ENCODE measurements around the gene SPTLC3. TPM values are rescaled to one million over a fixed set of nuclear protein-coding genes. Genes with fewer than 3 reads are reported as not detected.

The SPTLC3 gene
- total and polyA plus RNA-seq, 4 donors: 1.4 to 12.1 (median 2.9) TPM

DNA sequence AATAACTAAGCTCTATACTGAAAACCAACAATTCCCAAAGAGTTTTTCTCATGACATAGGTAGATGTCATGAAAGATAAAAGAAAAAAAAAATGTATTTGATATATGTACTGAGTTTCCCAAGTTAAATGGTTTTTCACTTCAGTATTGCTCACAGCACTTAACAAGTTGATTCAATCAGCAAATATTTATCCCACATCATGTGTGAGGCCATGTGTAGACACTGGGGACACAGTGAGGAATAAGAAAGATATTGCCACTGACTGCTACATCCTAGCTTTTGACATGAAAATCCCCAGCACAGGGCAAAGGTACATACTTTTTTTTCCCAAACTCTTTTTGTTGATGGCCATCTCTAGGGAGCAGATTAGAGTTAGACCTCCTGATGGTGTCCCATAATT lies 25.3 kb downstream of the SPTLC3 start:
- ATAC-seq (ENCODE audit: low FRiP score) (no peak), DNase-seq (no peak)
- no peaks in the 10 kb centered on the region for H3K36me3 ChIP-seq (ENCODE audit: control insufficient read depth in 1 of 2, insufficient read depth in 2 of 2, low read length in 1 of 2)
- H3K4me3 ChIP-seq (ENCODE audit: low read length in 2 of 2): no peak overlapping the region
- no peaks in the 10 kb centered on the region for H3K4me1 ChIP-seq (ENCODE audit: control insufficient read depth in 1 of 2, insufficient read depth in 2 of 2, low read length in 2 of 2)
- H3K27me3 ChIP-seq (ENCODE audit: control insufficient read depth in 1 of 2, insufficient read depth in 2 of 2, low read length in 1 of 2): no peaks in the 10 kb centered on the region
- H3K27ac ChIP-seq (ENCODE audit: low read depth in 1 of 2, low read length in 2 of 2): no peak overlapping the region
- no peaks in the 10 kb centered on the region for H3K9me3 ChIP-seq (ENCODE audit: control insufficient read depth, low read length)
- intact Hi-C loops (cut with DNase I): no loop called here

DNA sequence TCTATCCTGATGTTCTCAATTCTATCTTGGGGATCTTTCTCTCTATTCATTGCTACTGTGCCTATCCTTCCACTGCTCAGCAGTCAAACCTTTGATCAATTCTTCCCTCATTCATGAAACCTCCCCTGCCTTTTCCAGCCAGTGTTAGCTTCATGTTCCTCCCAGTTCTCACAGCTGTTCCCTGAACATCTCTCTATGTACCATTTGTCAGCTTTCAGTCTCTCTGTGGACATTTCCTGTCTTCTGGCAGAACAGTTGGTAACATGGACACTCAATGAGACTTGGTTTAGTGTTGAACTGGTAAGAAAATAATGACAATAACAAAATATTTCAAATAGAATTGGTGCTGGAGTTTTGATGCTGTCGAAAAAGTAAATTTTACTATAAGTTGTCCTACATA lies 26.2 kb downstream of the SPTLC3 start:
- DNase-seq (no peak), ATAC-seq (ENCODE audit: low FRiP score) (no peak)
- H3K27ac ChIP-seq (ENCODE audit: low read depth in 1 of 2, low read length in 2 of 2): no peak overlapping the region
- no peak overlapping the region for H3K4me3 ChIP-seq (ENCODE audit: low read length in 2 of 2)
- H3K27me3 ChIP-seq (ENCODE audit: control insufficient read depth in 1 of 2, insufficient read depth in 2 of 2, low read length in 1 of 2): no peaks in the 10 kb centered on the region
- no peaks in the 10 kb centered on the region for H3K9me3 ChIP-seq (ENCODE audit: control insufficient read depth, low read length)
- WGBS, 2 donors: 86 to 93% methylated on average over 1 of the region's 1 CpG
- no peaks in the 10 kb centered on the region for H3K36me3 ChIP-seq (ENCODE audit: control insufficient read depth in 1 of 2, insufficient read depth in 2 of 2, low read length in 1 of 2)
- intact Hi-C loops (cut with DNase I): no loop called here
- no peaks in the 10 kb centered on the region for H3K4me1 ChIP-seq (ENCODE audit: control insufficient read depth in 1 of 2, insufficient read depth in 2 of 2, low read length in 2 of 2)

- no peaks in the 10 kb centered on the region for H3K27me3 ChIP-seq (ENCODE audit: control insufficient read depth in 1 of 2, insufficient read depth in 2 of 2, low read length in 1 of 2)
Measured at GRCh38 chr20:13035399-13036152, 26.8 kb downstream of the SPTLC3 start.

DNA sequence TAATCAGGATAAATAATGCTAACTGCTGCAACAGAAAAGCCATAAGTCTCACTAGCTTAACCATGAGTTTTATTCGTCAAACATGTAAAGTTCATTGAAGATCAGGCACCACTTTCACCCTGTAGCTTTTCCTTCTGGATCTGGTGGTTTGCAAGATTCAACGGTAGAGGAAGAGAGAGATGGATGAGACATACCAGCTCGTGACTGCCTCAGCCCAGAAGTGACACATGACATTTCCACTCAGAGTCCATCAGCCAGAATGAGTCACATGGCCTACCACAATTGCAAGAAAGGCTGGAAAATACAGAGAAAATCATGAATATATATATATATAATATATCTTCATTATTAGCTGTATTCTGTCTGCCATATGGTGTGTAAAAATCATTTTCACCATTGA lies 29.0 kb downstream of the SPTLC3 start:
- DNase-seq (no peak), ATAC-seq (ENCODE audit: low FRiP score) (no peak)
- 87 to 89% methylated on average over 3 of the region's 3 CpGs for WGBS, 2 donors
- Histone ChIP-seq H3K27ac (ENCODE audit: low read depth in 1 of 2, low read length in 2 of 2) (no peak overlapping the region), H3K36me3 (ENCODE audit: control insufficient read depth in 1 of 2, insufficient read depth in 2 of 2, low read length in 1 of 2) (no peaks in the 10 kb centered on the region), H3K9me3 (ENCODE audit: control insufficient read depth, low read length) (no peaks in the 10 kb centered on the region), H3K4me1 (ENCODE audit: control insufficient read depth in 1 of 2, insufficient read depth in 2 of 2, low read length in 2 of 2) (no peaks in the 10 kb centered on the region), H3K4me3 (ENCODE audit: low read length in 2 of 2) (no peak overlapping the region), H3K27me3 (ENCODE audit: control insufficient read depth in 1 of 2, insufficient read depth in 2 of 2, low read length in 1 of 2) (no peaks in the 10 kb centered on the region)
- intact Hi-C loops (cut with DNase I): no loop called here

More at GRCh38 chr20:13035399-13036152, 26.8 kb downstream of the SPTLC3 start:
- intact Hi-C loops (cut with DNase I): no loop called here
- ATAC-seq (ENCODE audit: low FRiP score) (no peak), DNase-seq (no peak)
- no peak overlapping the region for H3K27ac ChIP-seq (ENCODE audit: low read depth in 1 of 2, low read length in 2 of 2)
- no peaks in the 10 kb centered on the region for H3K4me1 ChIP-seq (ENCODE audit: control insufficient read depth in 1 of 2, insufficient read depth in 2 of 2, low read length in 2 of 2)
- H3K9me3 ChIP-seq (ENCODE audit: control insufficient read depth, low read length): no peaks in the 10 kb centered on the region
- H3K36me3 ChIP-seq (ENCODE audit: control insufficient read depth in 1 of 2, insufficient read depth in 2 of 2, low read length in 1 of 2): no peaks in the 10 kb centered on the region
- no peak overlapping the region for H3K4me3 ChIP-seq (ENCODE audit: low read length in 2 of 2)
- 66 to 68% methylated on average over 2 of the region's 2 CpGs for WGBS, 2 donors

DNA sequence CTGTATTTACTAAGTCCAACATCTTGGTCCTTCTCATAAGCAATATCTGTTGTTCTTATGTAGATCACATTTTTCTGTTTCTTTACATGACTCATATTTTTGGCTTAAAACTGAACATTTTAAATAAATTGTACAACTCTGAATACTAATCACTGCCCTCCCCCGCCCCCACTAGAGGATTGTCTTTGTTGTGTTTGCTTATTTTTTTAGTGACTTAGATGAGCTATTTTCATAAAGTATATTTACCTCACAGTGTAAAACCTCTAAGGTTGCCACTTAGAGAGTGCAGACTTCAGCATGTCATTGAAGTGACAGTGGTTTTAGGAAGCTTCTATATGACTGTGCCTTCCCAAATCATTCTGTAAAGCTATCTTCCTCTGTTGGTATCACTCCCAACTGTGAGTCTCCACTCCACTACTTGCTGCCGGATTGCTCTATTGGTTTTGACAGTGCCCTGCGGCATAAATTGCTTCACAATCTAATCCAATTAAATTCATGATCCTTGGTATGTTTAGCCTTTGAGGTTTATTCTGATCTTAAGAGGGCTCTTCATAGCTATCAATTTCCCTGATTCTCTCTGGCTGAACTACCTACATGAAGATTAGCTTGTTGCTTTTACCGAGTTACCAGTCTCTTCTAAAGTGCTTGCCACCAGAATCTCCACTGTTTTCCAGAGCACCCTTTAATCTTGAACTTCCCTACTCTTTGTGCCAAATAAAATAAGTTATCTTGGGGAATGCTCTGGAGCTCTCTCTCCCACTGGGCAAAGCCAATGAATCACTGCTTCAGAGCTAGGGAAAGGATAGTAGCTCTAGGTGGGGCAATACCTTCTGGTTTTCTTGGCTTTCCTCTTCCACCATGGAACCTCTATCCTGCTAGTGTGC lies 33.0 kb downstream of the SPTLC3 start:
- DNase-seq: no peak
- intact Hi-C loops (cut with DNase I): no loop called here
- Histone ChIP-seq H3K4me3 (ENCODE audit: low read length in 2 of 2) (no peak overlapping the region), H3K9me3 (ENCODE audit: control insufficient read depth, low read length) (peaks cover 3% of the 10 kb centered on the region), H3K27ac (ENCODE audit: low read depth in 1 of 2, low read length in 2 of 2) (no peak overlapping the region), H3K36me3 (ENCODE audit: control insufficient read depth in 1 of 2, insufficient read depth in 2 of 2, low read length in 1 of 2) (peaks cover 0 to 4% of the 10 kb centered on the region in 2 donors), H3K4me1 (ENCODE audit: control insufficient read depth in 1 of 2, insufficient read depth in 2 of 2, low read length in 2 of 2) (no peaks in the 10 kb centered on the region), H3K27me3 (ENCODE audit: control insufficient read depth in 1 of 2, insufficient read depth in 2 of 2, low read length in 1 of 2) (no peaks in the 10 kb centered on the region)
- no peak for ATAC-seq (ENCODE audit: low FRiP score)
- 71 to 72% methylated on average over 4 of the region's 4 CpGs for WGBS, 2 donors

DNA sequence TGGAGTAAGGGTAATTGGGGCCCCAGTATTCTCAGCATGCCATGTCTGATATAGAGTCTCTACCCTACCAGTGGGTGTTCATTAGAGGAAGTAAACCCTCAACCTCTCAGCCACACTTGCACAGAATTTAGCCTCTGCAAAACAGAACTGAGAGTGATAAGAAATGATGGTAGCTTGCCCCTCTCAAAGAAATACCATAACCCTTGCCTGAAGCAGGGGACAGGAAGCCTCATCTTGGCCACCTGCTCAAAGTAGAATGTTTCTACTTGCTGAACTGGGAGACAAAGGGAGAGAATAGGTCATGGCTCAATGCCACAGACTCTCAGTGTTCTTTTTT lies 33.7 kb downstream of the SPTLC3 start:
- Histone ChIP-seq H3K4me3 (ENCODE audit: low read length in 2 of 2) (no peak overlapping the region), H3K4me1 (ENCODE audit: control insufficient read depth in 1 of 2, insufficient read depth in 2 of 2, low read length in 2 of 2) (no peaks in the 10 kb centered on the region), H3K36me3 (ENCODE audit: control insufficient read depth in 1 of 2, insufficient read depth in 2 of 2, low read length in 1 of 2) (peaks cover 0 to 4% of the 10 kb centered on the region in 2 donors), H3K9me3 (ENCODE audit: control insufficient read depth, low read length) (peaks cover 3% of the 10 kb centered on the region), H3K27me3 (ENCODE audit: control insufficient read depth in 1 of 2, insufficient read depth in 2 of 2, low read length in 1 of 2) (no peaks in the 10 kb centered on the region), H3K27ac (ENCODE audit: low read depth in 1 of 2, low read length in 2 of 2) (no peak overlapping the region)
- ATAC-seq (ENCODE audit: low FRiP score) (no peak), DNase-seq (no peak)
- intact Hi-C loops (cut with DNase I): no loop called here

DNA sequence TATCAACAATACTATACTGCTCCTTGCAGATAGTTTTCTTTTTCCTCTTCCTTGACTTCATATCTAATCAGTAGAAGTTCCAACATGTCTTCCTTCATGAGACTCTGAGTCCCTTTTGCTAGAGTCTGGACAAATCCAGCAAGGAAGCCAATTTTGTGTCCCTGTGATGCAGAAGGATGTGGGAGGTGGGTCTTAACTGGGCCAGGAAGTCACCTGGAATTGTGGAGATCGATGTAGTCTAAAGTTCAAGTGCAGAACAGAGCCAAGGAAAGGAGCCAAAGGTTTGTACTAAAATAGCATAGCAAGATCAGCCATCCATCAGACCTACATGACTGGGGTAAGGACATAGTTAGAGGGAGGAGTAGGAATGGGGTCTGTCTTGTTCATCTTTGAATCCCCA lies 37.6 kb downstream of the SPTLC3 start:
- peaks cover 4 to 6% of the 10 kb centered on the region in 2 donors for H3K36me3 ChIP-seq (ENCODE audit: control insufficient read depth in 1 of 2, insufficient read depth in 2 of 2, low read length in 1 of 2)
- intact Hi-C loops (cut with DNase I): no loop called here
- no peak for ATAC-seq (ENCODE audit: low FRiP score)
- DNase-seq: no peak
- 78 to 80% methylated on average over 1 of the region's 1 CpG for WGBS, 2 donors
- no peaks in the 10 kb centered on the region for H3K27me3 ChIP-seq (ENCODE audit: control insufficient read depth in 1 of 2, insufficient read depth in 2 of 2, low read length in 1 of 2)
- H3K9me3 ChIP-seq (ENCODE audit: control insufficient read depth, low read length): peaks cover 5% of the 10 kb centered on the region
- H3K4me1 ChIP-seq (ENCODE audit: control insufficient read depth in 1 of 2, insufficient read depth in 2 of 2, low read length in 2 of 2): no peaks in the 10 kb centered on the region
- no peak overlapping the region for H3K4me3 ChIP-seq (ENCODE audit: low read length in 2 of 2)
- no peak overlapping the region for H3K27ac ChIP-seq (ENCODE audit: low read depth in 1 of 2, low read length in 2 of 2)

GRCh38 chr20:13054011-13054410 lies 45.2 kb downstream of the SPTLC3 start:
- intact Hi-C loops (cut with DNase I): no loop called here
- no peak for ATAC-seq (ENCODE audit: low FRiP score)
- H3K4me1 ChIP-seq (ENCODE audit: control insufficient read depth in 1 of 2, insufficient read depth in 2 of 2, low read length in 2 of 2): no peaks in the 10 kb centered on the region
- H3K4me3 ChIP-seq (ENCODE audit: low read length in 2 of 2): no peak overlapping the region
- no peak for DNase-seq
- H3K27me3 ChIP-seq (ENCODE audit: control insufficient read depth in 1 of 2, insufficient read depth in 2 of 2, low read length in 1 of 2): no peaks in the 10 kb centered on the region
- no peak overlapping the region for H3K27ac ChIP-seq (ENCODE audit: low read depth in 1 of 2, low read length in 2 of 2)
- 56 to 80% methylated on average over 3 of the region's 3 CpGs for whole genome bisulfite sequencing, 2 donors
- peaks cover 5% of the 10 kb centered on the region for H3K9me3 ChIP-seq (ENCODE audit: control insufficient read depth, low read length)
- H3K36me3 ChIP-seq (ENCODE audit: control insufficient read depth in 1 of 2, insufficient read depth in 2 of 2, low read length in 1 of 2): peaks cover 1 to 2% of the 10 kb centered on the region in 2 donors

Data from aorta (tissue), 5 donors.